ENCODE results near the gene PRDM16. TPM values are rescaled to one million over a fixed set of nuclear protein-coding genes. Genes with fewer than 3 reads are reported as not detected.

PRDM16 gene
- total and polyA plus RNA-seq, 2 of the 8 experiments (the other 6 are each of a cell fraction or from before 2014, with no cell fraction given) = 0.39 to 0.43 TPM

DNA sequence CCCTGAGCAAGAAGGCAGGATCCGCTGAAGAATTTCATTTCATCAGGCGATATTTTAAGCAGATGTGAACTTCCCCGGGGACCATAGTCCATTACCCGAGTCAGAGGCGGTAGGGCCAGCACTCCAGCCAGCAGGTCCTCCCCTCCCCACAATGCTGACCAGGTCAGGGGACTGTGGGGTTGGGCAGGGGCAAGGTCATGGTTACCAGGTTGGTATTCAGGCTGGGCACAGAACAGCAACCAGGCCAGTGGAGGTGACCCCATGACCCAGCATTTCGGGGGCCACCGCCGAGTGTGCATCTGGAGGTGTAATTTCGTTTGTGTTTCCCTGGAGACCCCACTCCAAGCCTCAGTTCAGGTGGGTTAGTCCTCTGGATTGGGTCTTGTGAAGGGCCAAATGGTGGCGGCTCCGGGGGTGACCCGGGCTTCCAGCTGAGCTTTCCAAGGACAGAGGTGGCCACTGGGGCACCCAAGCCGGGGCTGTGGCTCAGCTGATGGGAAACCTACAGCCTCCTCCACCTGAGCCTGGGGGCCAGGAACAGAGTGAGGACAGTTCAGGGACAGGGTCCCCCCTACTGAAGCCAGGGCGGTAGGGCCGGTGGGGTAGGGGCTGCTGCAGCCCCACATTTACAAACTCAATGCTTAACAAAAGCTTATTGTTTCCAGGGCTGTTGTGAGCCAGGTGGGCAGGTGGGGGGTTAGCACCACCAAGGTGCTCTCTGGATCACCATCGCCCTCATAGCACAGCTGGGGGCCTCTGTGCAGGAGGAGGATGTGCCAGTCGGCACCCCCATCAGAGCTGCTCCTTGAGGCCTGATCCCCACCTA is 2.8 kb downstream of the PRDM16 start:
- Histone ChIP-seq H4K20me1 (replicated peaks in 1 of 2; ENCODE audit: control insufficient read depth in 1 of 2, insufficient read depth in 2 of 2, low read length in 2 of 2) (peaks cover 9 to 14% of the 10 kb centered on the region in 2 experiments), H4K5ac (ENCODE audit: insufficient read length, low read depth, low read length) (no peak overlapping the region), H3K27me3 (replicated peaks in 1 of 4; ENCODE audit: control insufficient read depth in 3 of 4, extremely low read depth in 1 of 4, insufficient read depth in 3 of 4, low read length in 3 of 4) (peaks cover 68 to 92% (median 79%) of the 10 kb centered on the region in 4 experiments), H2BK15ac (ENCODE audit: low read length) (no peak overlapping the region), H3K56ac (replicated peaks; ENCODE audit: insufficient read length, low read depth, low read length) (no peak overlapping the region), H4K8ac (ENCODE audit: extremely low read depth, insufficient read depth, low read length) (no peak overlapping the region; the same call in 1 of the 2 replicates), H3K36me3 (ENCODE audit: control insufficient read depth in 2 of 4, insufficient read depth in 4 of 4, low read length in 3 of 4) (peaks cover 0 to 18% (median 0%) of the 10 kb centered on the region in 4 experiments; a peak in 1 of 8 replicates), H3K79me2 (ENCODE audit: control insufficient read depth in 1 of 2, insufficient read depth in 2 of 2, low read length in 2 of 2) (no peaks in the 10 kb centered on the region), H3K4me2 (ENCODE audit: insufficient read depth in 1 of 2, low read depth in 2 of 2, low read length in 2 of 2) (peak overlapping the region; percentile 75; a peak in 3 of 4 replicates), H3K4ac (replicated peaks; ENCODE audit: insufficient read length, low read depth, low read length) (no peak overlapping the region), H2BK5ac (ENCODE audit: low read depth, low read length) (peak overlapping the region; percentile 52; the same call in 1 of the 2 replicates), H3K4me1 (replicated peaks in 1 of 4; ENCODE audit: control insufficient read depth in 3 of 4, insufficient read depth in 4 of 4, low read length in 3 of 4) (peaks cover 0 to 49% (median 33%) of the 10 kb centered on the region in 4 experiments; a peak in 6 of 7 replicates), H3K14ac (ENCODE audit: insufficient read length) (no peak overlapping the region), H3K79me1 (ENCODE audit: low read depth, low read length) (no peaks in the 10 kb centered on the region), H3K9me3 (ENCODE audit: insufficient read depth in 2 of 2, low read depth in 1 of 2, low read length in 1 of 2) (no peaks in the 10 kb centered on the region; a peak in 1 of 4 replicates), H2AK5ac (ENCODE audit: low read depth, low read length) (0 out of 2 replicates have a peak overlapping the region, but pooled peaks have one; percentile 48), H2BK120ac (replicated peaks; ENCODE audit: low read depth, low read length) (no peak overlapping the region), H2BK12ac (ENCODE audit: low read depth, low read length) (peak overlapping the region; percentile 60; the same call in 1 of the 2 replicates), H4K91ac (replicated peaks; ENCODE audit: insufficient read length, low read length) (peak overlapping the region; percentile 12), H3K9ac (replicated peaks in 1 of 4; ENCODE audit: extremely low read depth in 1 of 4, low read depth in 3 of 4, low read length in 3 of 4) (no peak overlapping the region), H3K27ac (ENCODE audit: low read depth, low read length) (no peak overlapping the region), H2BK20ac (ENCODE audit: low read length) (0 out of 2 replicates have a peak overlapping the region, but pooled peaks have one; percentile 61), H2AFZ (ENCODE audit: low read length) (no peak overlapping the region), H3K23me2 (ENCODE audit: low read depth, low read length) (peaks cover 13% of the 10 kb centered on the region; the same call in 1 of the 2 replicates), H3K18ac (ENCODE audit: extremely low read depth, low read length) (peak overlapping the region; percentile 78), H3K23ac (ENCODE audit: insufficient read length) (no peak overlapping the region), H3K4me3 (ENCODE audit: extremely low read depth in 1 of 4, insufficient read depth in 2 of 4, low read depth in 3 of 4, low read length in 4 of 4) (peak overlapping the region in 1 of 4 experiments; percentile 53; a peak in 2 of 8 replicates)
- 41% methylated on average over 16 of the region's 17 CpGs; no CpG with 5 or more reads in 1 of the 2 experiments for WGBS, 2 experiments (ENCODE audit: extremely low coverage in 1 of 2, insufficient coverage in 1 of 2, insufficient read length in 1 of 2, insufficient replicate concordance in 2 of 2, low coverage in 1 of 2, low lambda C conversion rate in 2 of 2, missing lambda C conversion rate in 1 of 2)
- POLR2A ChIA-PET (ENCODE audit: partially characterized antibody) = no interaction called here
- TF ChIP-seq CTBP2 (IDR thresholded peaks at IDR 0.05; ENCODE audit: borderline replicate concordance, insufficient read depth, insufficient read length, low read length) (peak; percentile 50), HDAC2 (IDR thresholded peaks at IDR 0.05; ENCODE audit: borderline replicate concordance in 1 of 2, low read depth in 2 of 2, low read length in 2 of 2) (no peak)
- no peak for DNase-seq (ENCODE audit: low read depth in 1 of 2, low spot score in 2 of 2)
- no peak for FAIRE-seq
- CTCF ChIA-PET (ENCODE audit: partially characterized antibody) = interaction anchor here (0.6 to 1.2 kb wide), 9 partner anchors 101 to 793 kb away, joined by 3 to 4 read pairs (median 3); no protein-coding TSS in a partner anchor

Data from H1 (cell line).